GM12864 (cell line): Measurements from ENCODE around the gene KCNG2.

Experiments
- DNase-seq: peaks from one replicate; pipeline ENCODE4 v3.0.0-alpha.2; 2011; ENCODE audit warnings: low read depth
- H3K4me3 ChIP-seq: 2 replicates; pipeline ENCODE4 v1.5.1; 2011; ENCODE audit warnings: mild to moderate bottlenecking, low read depth, low read length, control low read depth
- CTCF ChIP-seq: IDR thresholded peaks from 2 replicates; pipeline ENCODE4 v1.5.1; 2011; ENCODE audit warnings: low read depth, mild to moderate bottlenecking, moderate library complexity, low read length, control low read depth, inconsistent platforms; ENCODE audit errors: missing control alignments

Gene KCNG2

GRCh38 chr18:79816092-79816491 lies 18.4 kb downstream of the KCNG2 start:
- no peak for TF ChIP-seq CTCF
- no peak overlapping the region for H3K4me3 ChIP-seq
- DNase-seq: no peak

GRCh38 chr18:79816981-79817606 lies 19.4 kb downstream of the KCNG2 start:
- DNase-seq: no peak
- H3K4me3 ChIP-seq: no peak overlapping the region
- TF ChIP-seq CTCF: no peak

- no peak for DNase-seq
- H3K4me3 ChIP-seq: no peak overlapping the region
- no peak for TF ChIP-seq CTCF
These were observed 19.9 kb downstream of the KCNG2 start for GRCh38 chr18:79817607-79817998.

DNA sequence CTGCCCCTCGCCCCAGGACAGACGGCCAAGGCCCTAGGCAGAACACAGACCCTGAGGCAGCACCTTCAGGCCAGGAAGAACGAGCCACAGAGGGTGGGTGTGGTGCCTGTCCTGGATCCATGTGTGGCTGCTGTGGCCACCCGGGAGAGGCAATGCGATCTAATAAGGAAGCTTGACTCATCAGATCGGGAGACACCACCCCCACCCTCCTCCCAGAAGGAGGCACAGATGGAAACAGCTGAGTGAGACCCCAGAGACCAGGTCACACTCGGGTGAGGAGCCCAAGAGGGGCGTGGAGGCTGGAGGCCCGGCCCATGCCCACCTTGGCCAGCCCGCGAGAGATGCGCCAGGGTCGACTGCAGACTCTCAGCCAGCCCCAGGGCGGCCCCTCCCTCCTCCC lies 20.3 kb downstream of the KCNG2 start:
- TF ChIP-seq CTCF: no peak
- DNase-seq: no peak
- H3K4me3 ChIP-seq: no peak overlapping the region

- H3K4me3 ChIP-seq: no peak overlapping the region
- no peak for TF ChIP-seq CTCF
- DNase-seq: no peak
These were observed 20.9 kb downstream of the KCNG2 start for GRCh38 chr18:79818631-79819030.

GRCh38 chr18:79819064-79819967 lies 21.6 kb downstream of the KCNG2 start:
- no peak for TF ChIP-seq CTCF
- H3K4me3 ChIP-seq: no peak overlapping the region
- no peak for DNase-seq
